ENCODE measurements around the gene RALGPS1. TPM values are rescaled to one million over a fixed set of nuclear protein-coding genes. Genes with fewer than 3 reads are reported as not detected.

RALGPS1 gene
- total and polyA plus RNA-seq, 2 of the 8 experiments (the other 6 are each of a cell fraction or from before 2014, with no cell fraction given) = 20.0 to 23.5 TPM

DNA sequence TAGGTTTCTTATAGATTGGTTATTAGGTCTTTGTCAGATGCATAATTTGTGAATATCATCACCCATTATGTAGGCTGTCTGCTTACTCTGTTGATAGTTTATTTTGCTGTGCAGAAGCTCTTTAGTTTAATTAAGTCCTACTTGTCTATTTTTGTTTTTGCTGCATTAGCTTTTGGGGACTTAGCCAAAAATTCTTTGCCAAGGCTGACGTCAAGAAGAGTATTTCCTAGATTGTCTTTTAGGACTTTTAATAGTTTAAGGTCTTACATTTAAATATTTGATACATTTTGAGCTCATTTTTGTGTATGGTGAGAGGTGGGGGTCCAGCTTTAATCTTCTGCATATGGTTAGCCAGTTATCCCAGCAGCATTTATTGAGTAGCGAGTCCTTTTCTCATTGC is 232.7 kb downstream of the RALGPS1 start (continued):
- no peak for TF ChIP-seq PHF8 (conservative IDR thresholded peaks at IDR 0.05; ENCODE audit: low read depth, low read length)

All from H1 (cell line).